ENCODE results near the gene MC1R.
A peak's percentile ranks its signal among the peaks of the same experiment; 100 is the strongest.

MC1R gene

GRCh38 chr16:89897204-89897603, 21.5 kb upstream of the MC1R start:
- no peak for DNase-seq

- DNase-seq, result no peak
Measured at GRCh38 chr16:89898201-89898967, 20.3 kb upstream of the MC1R start.

DNA sequence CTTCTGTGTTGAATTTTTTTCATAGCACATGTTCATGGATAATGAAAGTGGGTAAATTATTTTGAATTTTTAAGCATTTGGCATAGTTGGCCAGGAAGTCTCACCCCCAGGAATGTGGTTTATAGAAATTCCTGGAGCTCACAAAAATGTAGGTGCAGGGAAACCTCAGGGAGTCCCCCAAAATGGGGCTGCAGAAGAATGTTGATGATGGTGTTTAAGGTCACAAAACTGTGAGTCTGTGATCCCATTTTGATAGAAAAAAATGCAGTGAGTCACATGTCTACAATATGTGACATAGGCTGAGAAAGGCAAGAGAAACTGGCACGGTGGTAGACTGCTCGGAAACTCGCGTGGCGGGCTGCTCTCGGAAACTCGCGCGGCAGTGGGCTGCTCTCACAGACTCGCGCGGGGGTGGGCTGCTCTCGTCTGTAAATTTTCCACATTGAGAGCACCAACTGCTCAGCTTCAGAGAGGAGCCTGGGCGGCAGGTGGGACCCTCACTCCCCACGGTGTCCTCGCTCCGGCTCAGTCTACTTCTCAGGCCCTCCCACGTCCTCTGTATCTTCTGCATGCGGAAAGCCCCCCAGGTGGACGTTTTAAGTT, 18.7 kb upstream of the MC1R start:
- DNase-seq, result no peak

GRCh38 chr16:89900885-89901284, 17.8 kb upstream of the MC1R start:
- DNase-seq, result no peak

DNA sequence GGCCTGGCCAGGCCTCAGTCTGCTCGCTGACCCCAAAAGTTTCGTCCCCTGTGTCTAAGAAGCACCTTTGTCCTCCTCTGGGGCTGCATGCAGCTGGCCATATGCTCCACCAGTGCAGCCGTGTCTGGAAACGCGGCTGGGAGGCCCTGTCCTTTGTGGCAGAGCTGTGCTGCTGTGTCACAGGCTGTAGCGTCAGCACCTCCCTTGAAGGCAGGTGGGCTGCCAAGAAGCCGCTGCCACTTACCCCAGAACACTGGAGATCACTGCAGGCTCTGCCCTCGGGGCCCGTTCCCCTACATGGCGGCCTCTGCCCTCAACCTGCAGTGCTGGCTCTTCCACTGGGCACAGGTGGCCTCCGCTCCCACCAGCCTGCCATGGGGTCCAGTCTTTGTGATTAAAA, 15.7 kb upstream of the MC1R start:
- DNase-seq, result no peak

- DNase-seq, result no peak
Measured at GRCh38 chr16:89903908-89904515, 14.7 kb upstream of the MC1R start.

DNA sequence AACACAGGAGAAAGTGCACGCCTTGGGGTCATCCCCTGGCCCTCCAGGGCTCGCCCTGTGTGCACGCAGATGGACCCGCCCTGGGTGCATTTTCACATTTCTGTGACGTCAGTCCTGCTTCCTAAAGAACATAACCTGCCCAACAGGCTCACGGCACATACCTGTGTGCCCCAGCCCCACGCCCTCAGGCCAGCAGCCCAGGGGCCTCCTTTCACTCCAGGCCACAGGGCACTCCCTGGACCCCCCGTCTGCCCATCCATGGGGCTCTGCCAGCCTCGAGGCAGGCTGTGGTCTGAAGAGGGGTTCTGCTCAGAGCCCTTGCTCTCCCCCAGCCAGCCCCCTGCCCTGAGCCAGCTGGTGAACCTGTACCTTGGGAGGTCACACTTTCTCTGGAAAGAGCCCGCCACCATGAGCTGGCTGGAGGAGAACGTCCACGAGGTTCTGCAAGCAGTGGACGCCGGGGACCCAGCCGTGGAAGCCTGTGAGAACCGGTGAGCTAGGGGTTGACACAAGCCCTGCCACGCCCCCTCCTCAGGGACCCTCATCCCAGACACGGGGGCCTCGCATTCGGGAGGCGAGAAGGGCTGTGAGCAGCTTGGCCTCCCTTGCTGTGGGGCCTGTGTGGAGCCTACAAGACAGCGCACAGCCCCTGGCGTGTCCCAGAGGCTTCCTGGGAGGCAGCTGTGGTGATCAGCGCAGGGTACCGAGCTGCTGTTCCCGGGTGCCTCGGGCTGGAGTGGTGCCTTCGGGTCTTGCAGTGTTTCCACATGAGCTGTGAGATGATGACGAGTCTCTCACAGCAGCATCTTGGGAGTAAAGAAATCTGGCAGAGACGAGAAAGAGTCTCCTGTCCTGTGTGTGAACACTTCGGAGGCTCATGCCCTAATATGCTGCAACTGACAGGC, 13.8 kb upstream of the MC1R start:
- DNase-seq, result no peak

- DNase-seq, result no peak
Measured at GRCh38 chr16:89905511-89906139, 13.0 kb upstream of the MC1R start.

DNA sequence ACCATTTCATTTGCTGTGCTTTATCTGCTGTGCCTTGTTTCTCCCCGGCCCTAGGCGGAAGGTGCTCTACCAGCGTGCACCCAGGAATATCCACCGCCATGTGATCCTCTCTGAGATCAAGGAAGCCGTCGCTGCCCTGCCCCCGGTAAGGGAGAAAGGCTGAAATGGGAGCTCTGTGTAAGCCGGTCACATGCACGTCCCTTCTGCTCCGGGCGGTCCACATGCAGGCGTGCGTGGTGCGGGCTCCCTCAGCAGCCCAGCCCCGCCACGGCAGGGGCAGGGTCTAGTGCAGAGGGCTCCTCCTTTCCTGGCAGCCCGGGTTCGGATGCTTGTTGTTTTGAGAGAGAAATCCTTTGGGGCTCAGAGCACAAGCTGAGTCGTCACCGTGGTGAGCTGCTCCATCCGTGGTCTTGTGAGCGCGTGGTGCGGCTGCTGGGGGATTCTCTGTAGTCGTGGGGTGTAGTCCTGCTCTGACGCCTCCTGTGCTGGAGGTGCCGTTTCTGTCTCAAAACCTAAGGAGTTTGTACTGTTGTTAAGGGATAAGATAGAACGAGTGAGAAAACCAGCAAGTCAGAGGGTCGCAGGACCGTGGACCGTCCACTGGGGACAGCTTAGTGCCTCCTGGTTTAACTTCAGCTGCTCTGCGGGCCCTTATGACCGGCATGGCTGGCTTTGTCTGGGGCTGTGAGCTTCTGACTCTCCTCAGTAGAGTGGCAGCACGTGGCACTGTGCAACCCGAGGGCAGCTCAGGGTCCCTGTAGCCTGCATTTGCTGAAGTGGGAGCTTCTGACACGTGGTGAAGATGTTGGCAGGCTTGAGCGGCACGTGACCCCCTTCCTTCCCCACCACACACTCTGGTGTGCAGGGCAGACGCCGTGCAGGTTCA, 12.3 kb upstream of the MC1R start:
- no peak for DNase-seq

GRCh38 chr16:89907055-89907814, 11.4 kb upstream of the MC1R start:
- DNase-seq, result no peak

DNA sequence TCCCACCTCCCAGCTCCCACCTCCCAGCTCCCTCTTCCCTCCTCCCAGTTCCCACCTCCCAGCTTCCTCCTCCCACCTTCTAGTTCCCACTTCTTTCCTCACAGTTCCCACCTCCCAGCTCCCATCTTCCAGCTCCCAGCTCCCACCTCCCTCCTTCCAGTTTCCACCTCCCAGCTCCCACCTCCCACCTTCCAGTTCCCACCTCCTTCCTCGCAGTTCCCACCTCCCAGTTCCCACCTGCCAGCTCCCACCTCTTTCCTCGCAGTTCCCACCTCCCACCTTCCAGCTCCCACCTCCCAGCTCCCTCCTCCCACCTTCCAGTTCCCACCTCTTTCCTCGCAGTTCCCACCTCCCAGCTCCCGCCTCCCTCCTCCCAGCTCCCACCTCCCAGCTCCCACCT, 10.4 kb upstream of the MC1R start:
- no peak for DNase-seq

DNA sequence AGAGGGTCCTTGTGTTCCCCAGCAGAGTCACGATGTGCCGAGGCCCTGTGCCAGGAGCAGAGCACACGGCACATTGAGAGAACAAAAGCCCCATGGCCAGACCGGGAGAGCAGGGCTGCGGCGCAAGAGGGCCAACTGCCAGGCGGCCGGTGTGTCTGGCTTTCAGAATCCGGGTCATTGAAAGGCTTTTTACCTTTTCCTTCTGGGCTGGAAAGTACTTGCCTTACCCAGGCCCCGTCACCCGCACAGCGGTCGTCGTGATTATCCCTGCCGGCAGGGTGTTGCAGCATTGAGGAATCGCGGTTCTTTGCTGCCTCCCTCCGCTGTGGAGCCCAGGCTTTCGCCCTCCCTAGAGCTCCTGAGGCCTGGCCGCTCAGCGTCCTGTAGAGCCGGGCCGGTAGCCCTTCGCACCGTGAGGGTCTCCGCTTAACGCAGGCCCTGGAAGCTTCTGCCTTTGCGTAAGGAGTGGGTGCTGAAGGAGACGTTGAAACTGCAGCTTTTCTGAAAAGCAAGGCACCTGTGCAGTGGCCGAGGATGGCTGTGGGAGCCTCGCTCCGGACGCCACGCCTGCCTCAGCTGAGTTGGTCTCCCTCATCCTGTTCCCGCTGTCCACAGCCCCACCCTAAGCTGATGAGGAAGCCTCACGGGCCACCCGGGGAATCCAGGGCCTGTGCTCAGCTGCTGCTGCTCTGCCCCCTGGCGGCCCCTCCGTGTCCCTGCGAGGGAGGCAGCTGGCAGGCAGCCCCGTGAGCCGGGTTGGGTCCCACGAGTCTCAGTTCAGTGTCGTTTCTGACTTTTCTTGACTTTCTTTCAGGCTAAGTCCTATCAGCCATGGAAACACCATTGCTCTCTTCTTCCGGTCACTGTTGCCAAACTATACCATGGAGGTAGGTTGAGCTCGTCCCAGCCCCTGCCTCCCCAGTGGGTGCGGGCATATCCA, 8.6 kb upstream of the MC1R start:
- DNase-seq, result peak; percentile 70 to 74

DNA sequence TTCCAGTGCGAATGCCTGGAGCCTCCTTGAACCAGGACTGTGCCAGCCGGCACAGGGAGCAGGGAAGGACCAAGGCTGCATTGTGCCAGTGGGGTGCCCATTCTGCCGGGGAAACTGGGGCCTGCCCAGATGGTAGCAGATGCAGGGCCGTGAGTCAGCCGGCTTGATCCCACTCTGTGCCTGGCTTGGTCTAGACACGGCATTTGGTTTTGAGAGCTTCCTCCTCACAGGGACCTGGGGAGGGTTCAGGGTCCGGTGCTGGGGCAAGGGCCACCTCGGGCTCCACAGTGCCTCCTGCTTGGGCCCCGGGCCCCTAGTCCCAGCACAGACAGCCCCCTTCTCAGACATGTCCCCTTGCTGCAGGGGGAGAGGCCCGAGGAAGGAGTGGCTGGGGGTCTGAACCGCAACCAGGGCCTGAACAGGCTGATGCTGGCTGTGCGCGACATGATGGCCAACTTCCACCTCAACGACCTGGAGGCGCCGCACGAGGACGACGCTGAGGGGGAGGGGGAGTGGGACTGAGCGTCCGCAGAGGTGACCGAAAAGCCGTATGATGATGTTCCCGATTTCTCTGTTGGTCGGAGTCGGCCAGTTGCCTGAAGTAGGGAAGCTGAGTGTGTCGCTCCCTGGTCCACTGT, 7.8 kb upstream of the MC1R start:
- no peak for DNase-seq

GRCh38 chr16:89911375-89911774, 7.3 kb upstream of the MC1R start:
- no peak for DNase-seq

GRCh38 chr16:89912143-89912542, 6.5 kb upstream of the MC1R start:
- DNase-seq, result no peak

GRCh38 chr16:89912627-89913026, 6.0 kb upstream of the MC1R start:
- DNase-seq, result no peak

DNA sequence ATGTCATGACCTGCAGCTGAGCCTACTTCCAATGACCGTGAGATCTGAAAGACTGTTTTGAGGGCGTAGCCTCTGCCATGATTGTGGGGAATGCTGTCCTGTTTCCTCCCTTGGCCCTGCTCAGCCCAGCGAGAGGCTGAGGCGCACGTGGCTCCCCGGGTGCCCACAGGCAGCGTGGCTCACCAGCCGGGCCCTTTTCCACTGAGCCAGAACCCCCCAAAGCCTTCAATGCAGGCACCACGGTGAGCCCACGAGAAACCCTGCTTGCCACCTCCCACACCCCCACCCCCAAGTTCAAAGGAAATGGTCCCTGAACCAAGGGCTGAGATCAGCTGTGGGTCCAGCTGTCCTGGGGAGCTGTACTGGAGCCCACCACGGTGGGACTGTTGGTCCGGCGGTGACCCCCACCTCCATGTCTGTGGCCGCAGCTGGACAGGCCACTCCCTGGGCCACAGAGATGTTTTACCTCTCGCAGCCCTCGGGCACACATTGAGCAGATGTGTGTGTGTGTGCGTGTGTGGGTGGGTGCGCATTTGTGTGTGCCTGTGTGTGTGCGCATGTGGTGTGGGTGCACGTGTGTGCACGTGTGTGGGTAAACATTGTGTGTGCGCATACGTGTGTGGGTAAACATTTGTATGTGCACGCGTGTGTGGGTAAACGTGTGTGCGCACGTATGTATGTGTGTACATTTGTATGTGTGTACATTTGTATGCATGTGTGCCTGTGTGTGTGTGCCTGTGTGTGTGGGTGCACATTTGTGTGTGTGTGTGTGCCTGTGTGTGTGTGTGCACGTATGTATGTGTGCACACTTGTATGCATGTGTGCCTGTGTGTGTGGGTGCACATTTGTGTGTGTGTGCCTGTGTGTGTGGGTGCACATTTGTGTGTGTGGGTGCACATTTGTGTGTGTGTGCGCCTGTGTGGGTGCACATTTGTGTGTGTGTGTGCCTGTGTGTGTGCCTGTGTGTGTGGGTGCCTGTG, 5.0 kb upstream of the MC1R start:
- no peak for DNase-seq
